MM.1S (cell line): ENCODE results near the gene SLC5A6.

Experiments used
- DNase-seq: peaks from one replicate; pipeline ENCODE4 v3.0.0-alpha.2; 2015
- H2AFZ ChIP-seq: fragments of 300-600 bp; sonication (generic); 2 replicates; pipeline ENCODE4 v1.6.0; 2016; ENCODE audit warnings: antibody characterized with exemption, low read length
- H3F3A ChIP-seq: fragments of 300-600 bp; sonication (generic); 2 replicates; pipeline ENCODE4 v1.6.1; 2016; ENCODE audit warnings: mild to moderate bottlenecking, antibody characterized with exemption, low read length, moderate library complexity, mixed read lengths; ENCODE audit not compliant: insufficient read depth
- H3K27ac ChIP-seq: fragments of 300-600 bp; sonication (generic); 2 replicates; pipeline ENCODE4 v1.5.1; 2016; ENCODE audit warnings: mild to moderate bottlenecking, low read length
- H3K27me3 ChIP-seq: fragments of 300-600 bp; sonication (generic); replicated peaks from 2 replicates; pipeline ENCODE4 v1.6.0; 2016; ENCODE audit warnings: low read length; ENCODE audit not compliant: insufficient read depth
- H3K36me3 ChIP-seq: fragments of 300-600 bp; sonication (generic); replicated peaks from 2 replicates; pipeline ENCODE4 v1.6.1; 2016; ENCODE audit warnings: mild to moderate bottlenecking, low read length, mixed read lengths; ENCODE audit not compliant: insufficient read depth
- H3K4me1 ChIP-seq: fragments of 300-600 bp; sonication (generic); 2 replicates; pipeline ENCODE4 v1.6.1; 2016; ENCODE audit warnings: low read length, mixed read lengths
- H3K4me2 ChIP-seq: fragments of 300-600 bp; sonication (generic); 2 replicates; pipeline ENCODE4 v1.6.0; 2016; ENCODE audit warnings: low read depth, low read length
- H3K4me3 ChIP-seq: fragments of 300-600 bp; sonication (generic); 2 replicates; pipeline ENCODE4 v1.5.1; 2016; ENCODE audit warnings: low read length, mixed read lengths
- H3K79me2 ChIP-seq: fragments of 300-600 bp; sonication (generic); 2 replicates; pipeline ENCODE4 v1.6.1; 2016; ENCODE audit warnings: mixed run types, low read length, mixed read lengths
- H3K9ac ChIP-seq: fragments of 300-600 bp; sonication (generic); 2 replicates; pipeline ENCODE4 v1.6.1; 2016; ENCODE audit warnings: low read length, mixed read lengths
- H3K9me2 ChIP-seq: fragments of 300-600 bp; sonication (generic); replicated peaks from 2 replicates; pipeline ENCODE4 v1.6.1; 2016; ENCODE audit warnings: mild to moderate bottlenecking, low read length, mixed read lengths; ENCODE audit not compliant: insufficient read depth
- H3K9me3 ChIP-seq: fragments of 300-600 bp; sonication (generic); replicated peaks from 2 replicates; pipeline ENCODE4 v1.6.1; 2016; ENCODE audit warnings: mild to moderate bottlenecking, low read length, mixed read lengths; ENCODE audit not compliant: insufficient read depth
- H4K20me1 ChIP-seq: fragments of 300-600 bp; sonication (generic); 2 replicates; pipeline ENCODE4 v1.6.1; 2016; ENCODE audit warnings: mild to moderate bottlenecking, low read length, moderate library complexity, mixed read lengths; ENCODE audit not compliant: insufficient read depth
- EZH2 ChIP-seq: fragments of 300-600 bp; sonication (generic); optimal IDR thresholded peaks from 2 replicates; pipeline ENCODE3; 2017; ENCODE audit warnings: low read depth, mild to moderate bottlenecking, antibody characterized with exemption, low read length, mixed read lengths
- EZH2phosphoT487 ChIP-seq: fragments of 300-600 bp; sonication (generic); IDR thresholded peaks from 2 replicates; pipeline ENCODE4 v1.6.1; 2018; ENCODE audit warnings: antibody characterized with exemption, low read length
- TF ChIP-seq, protein P1 (sequence below): fragments of 300-600 bp; sonication (generic); IDR thresholded peaks from 2 replicates; pipeline ENCODE4 v1.5.1; 2016; ENCODE audit warnings: antibody characterized with exemption, low read length, mixed read lengths

The SLC5A6 gene

DNA sequence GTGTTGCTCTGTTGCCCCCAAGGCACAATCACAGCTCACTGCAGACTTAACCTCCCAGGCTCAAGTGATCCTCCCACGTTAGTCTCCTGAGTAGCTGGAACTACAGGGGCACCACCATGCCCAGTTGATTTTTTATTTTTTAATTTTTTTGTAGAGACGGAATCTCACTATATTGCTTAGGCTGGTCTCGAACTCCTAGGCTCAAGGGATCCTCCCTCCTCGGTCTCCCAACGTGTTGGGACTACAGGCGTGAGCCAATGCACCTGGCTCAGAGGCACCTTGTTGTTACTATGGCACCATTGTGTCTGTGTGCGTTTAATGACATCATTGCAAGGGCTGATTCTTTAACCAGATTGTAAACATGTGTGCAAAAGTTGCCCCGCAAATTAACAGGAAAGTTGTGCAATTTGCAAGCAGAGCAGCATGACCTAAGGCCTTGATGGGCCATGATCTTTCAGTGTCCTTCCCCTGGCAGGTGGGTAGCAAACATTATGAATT, 40.7 kb downstream of the SLC5A6 start:
- TF ChIP-seq EZH2 = no peak
- TF ChIP-seq, protein P1, sequence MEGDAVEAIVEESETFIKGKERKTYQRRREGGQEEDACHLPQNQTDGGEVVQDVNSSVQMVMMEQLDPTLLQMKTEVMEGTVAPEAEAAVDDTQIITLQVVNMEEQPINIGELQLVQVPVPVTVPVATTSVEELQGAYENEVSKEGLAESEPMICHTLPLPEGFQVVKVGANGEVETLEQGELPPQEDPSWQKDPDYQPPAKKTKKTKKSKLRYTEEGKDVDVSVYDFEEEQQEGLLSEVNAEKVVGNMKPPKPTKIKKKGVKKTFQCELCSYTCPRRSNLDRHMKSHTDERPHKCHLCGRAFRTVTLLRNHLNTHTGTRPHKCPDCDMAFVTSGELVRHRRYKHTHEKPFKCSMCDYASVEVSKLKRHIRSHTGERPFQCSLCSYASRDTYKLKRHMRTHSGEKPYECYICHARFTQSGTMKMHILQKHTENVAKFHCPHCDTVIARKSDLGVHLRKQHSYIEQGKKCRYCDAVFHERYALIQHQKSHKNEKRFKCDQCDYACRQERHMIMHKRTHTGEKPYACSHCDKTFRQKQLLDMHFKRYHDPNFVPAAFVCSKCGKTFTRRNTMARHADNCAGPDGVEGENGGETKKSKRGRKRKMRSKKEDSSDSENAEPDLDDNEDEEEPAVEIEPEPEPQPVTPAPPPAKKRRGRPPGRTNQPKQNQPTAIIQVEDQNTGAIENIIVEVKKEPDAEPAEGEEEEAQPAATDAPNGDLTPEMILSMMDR = no peak
- TF ChIP-seq EZH2phosphoT487 = no peak

GRCh38 chr2:27170581-27171337, 41.3 kb downstream of the SLC5A6 start:
- Histone ChIP-seq H3K9me2 (no peaks in the 10 kb centered on the region), H4K20me1 (no peaks in the 10 kb centered on the region), H3K79me2 (no peaks in the 10 kb centered on the region), H3K4me2 (no peak overlapping the region), H3K9ac (no peak overlapping the region), H3K36me3 (no peaks in the 10 kb centered on the region), H2AFZ (no peak overlapping the region), H3K4me1 (peaks cover 17% of the 10 kb centered on the region), H3K4me3 (no peak overlapping the region), H3K27ac (no peak overlapping the region), H3F3A (peaks cover 4% of the 10 kb centered on the region), H3K9me3 (no peaks in the 10 kb centered on the region), H3K27me3 (no peaks in the 10 kb centered on the region)
- no peak for DNase-seq
- TF ChIP-seq, protein P1 = no peak
- TF ChIP-seq EZH2 (no peak), EZH2phosphoT487 (no peak)

More for the DNA sequence above, 40.7 kb downstream of the SLC5A6 start:
- Histone ChIP-seq H3K27ac (no peak overlapping the region), H3K4me2 (no peak overlapping the region), H3K27me3 (no peaks in the 10 kb centered on the region), H3K4me1 (peaks cover 11% of the 10 kb centered on the region), H3K79me2 (no peaks in the 10 kb centered on the region), H3K9me2 (no peaks in the 10 kb centered on the region), H3K9me3 (no peaks in the 10 kb centered on the region), H4K20me1 (no peaks in the 10 kb centered on the region), H3K36me3 (no peaks in the 10 kb centered on the region), H3K9ac (no peak overlapping the region), H2AFZ (no peak overlapping the region), H3K4me3 (no peak overlapping the region), H3F3A (no peaks in the 10 kb centered on the region)
- no peak for DNase-seq

GRCh38 chr2:27164960-27165763, 46.9 kb downstream of the SLC5A6 start:
- no peaks in the 10 kb centered on the region for H3K9me2 ChIP-seq
- no peaks in the 10 kb centered on the region for H3K27me3 ChIP-seq
- TF ChIP-seq EZH2phosphoT487 (no peak), EZH2 (no peak)
- TF ChIP-seq, protein P1 = no peak
- H3K4me3 ChIP-seq = peak overlapping the region; percentile 18; the same call in 1 of the 2 replicates
- peak; percentile 82 for DNase-seq
- H3K4me2 ChIP-seq = peak overlapping the region; percentile 47; the same call in 1 of the 2 replicates
- no peaks in the 10 kb centered on the region for H3K9me3 ChIP-seq
- peak overlapping the region; percentile 90 for H3K27ac ChIP-seq
- peak overlapping the region; percentile 37; the same call in 1 of the 2 replicates for H3K9ac ChIP-seq
- peaks cover 57% of the 10 kb centered on the region for H3K4me1 ChIP-seq
- H3K79me2 ChIP-seq = no peaks in the 10 kb centered on the region
- no peaks in the 10 kb centered on the region for H4K20me1 ChIP-seq
- H2AFZ ChIP-seq = peak overlapping the region; percentile 29
- H3F3A ChIP-seq = peaks cover 44% of the 10 kb centered on the region
- no peaks in the 10 kb centered on the region for H3K36me3 ChIP-seq
